ENCODE data around the gene SPRR2A. TPM values are rescaled to one million over a fixed set of nuclear protein-coding genes. Genes with fewer than 3 reads are reported as not detected.

Gene SPRR2A
- not detected in 3 replicates for total RNA-seq
- long read RNA-seq: 0 reads

DNA sequence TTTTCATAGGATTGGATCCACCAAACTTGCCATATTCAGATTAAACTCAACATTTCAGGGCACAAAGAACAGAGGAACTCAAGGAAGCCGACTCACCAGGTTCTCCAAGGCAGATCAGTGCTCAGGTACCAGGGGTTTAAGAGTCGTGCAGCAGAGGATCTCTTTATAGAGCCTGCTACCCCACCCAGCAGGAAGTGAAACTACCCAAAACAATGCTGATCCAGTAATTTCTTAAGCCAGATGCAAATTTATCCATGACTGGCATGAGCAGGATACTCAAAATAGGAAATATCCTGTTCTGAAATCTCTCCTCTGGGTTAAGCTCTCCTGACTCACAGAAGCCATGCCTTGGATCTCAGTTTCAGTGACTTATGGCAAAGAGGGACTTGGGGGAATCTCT is at the start of gene SPRR2A:
TSS of gene SPRR2A (minus strand) at position 138 of the 400 bp plus-strand sequence. CDS start 777 bp downstream, outside the sequence.
- H3K9me3 Mint-ChIP-seq (ENCODE audit: low read depth): peaks cover 16% of the 10 kb centered on the region

DNA sequence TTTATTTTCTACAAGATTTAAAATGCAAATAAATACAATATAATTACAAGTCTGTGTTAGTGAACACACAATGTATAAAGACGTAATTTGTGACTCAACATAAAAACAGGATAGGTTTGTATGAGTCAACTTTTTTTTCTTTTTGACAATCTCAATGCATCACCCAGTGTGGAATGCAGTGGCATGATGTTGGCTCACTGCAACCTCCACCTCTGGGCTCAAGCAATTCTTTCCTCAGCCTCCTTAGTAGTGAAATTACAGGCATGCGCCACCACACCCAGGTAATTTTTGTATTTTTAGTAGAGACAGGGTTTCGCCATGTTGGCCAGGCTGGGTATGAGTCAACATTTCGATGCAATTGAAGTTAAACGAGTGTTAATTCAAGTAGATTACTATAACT is 42.9 kb upstream of the SPRR2A start:
- H3K36me3 Mint-ChIP-seq (ENCODE audit: low read depth): no peaks in the 10 kb centered on the region
- H3K4me1 Mint-ChIP-seq (ENCODE audit: low read depth): no peaks in the 10 kb centered on the region
- no peak overlapping the region for H3K4me3 Mint-ChIP-seq (ENCODE audit: unreplicated experiment)
- H3K27me3 Mint-ChIP-seq (ENCODE audit: low read depth): no peaks in the 10 kb centered on the region
- H3K27ac Mint-ChIP-seq (ENCODE audit: unreplicated experiment): no peak overlapping the region
- no peak for DNase-seq (ENCODE audit: low spot score)
- H3K9me3 Mint-ChIP-seq (ENCODE audit: low read depth): peaks cover 6% of the 10 kb centered on the region
- TF ChIP-seq, protein P1, sequence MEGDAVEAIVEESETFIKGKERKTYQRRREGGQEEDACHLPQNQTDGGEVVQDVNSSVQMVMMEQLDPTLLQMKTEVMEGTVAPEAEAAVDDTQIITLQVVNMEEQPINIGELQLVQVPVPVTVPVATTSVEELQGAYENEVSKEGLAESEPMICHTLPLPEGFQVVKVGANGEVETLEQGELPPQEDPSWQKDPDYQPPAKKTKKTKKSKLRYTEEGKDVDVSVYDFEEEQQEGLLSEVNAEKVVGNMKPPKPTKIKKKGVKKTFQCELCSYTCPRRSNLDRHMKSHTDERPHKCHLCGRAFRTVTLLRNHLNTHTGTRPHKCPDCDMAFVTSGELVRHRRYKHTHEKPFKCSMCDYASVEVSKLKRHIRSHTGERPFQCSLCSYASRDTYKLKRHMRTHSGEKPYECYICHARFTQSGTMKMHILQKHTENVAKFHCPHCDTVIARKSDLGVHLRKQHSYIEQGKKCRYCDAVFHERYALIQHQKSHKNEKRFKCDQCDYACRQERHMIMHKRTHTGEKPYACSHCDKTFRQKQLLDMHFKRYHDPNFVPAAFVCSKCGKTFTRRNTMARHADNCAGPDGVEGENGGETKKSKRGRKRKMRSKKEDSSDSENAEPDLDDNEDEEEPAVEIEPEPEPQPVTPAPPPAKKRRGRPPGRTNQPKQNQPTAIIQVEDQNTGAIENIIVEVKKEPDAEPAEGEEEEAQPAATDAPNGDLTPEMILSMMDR (IDR thresholded peaks at IDR 0.05): no peak

More for the DNA sequence above, at the start of gene SPRR2A:
- DNase-seq (ENCODE audit: low spot score): no peak
- H3K4me1 Mint-ChIP-seq (ENCODE audit: low read depth): no peaks in the 10 kb centered on the region
- TF ChIP-seq, protein P1 (IDR thresholded peaks at IDR 0.05): no peak
- H3K4me3 Mint-ChIP-seq (ENCODE audit: unreplicated experiment): no peak within 1 kb of the TSS
- H3K27ac Mint-ChIP-seq (ENCODE audit: unreplicated experiment): no peak within 1 kb of the TSS
- H3K27me3 Mint-ChIP-seq (ENCODE audit: low read depth): peaks cover 4% of the 10 kb centered on the region
- H3K36me3 Mint-ChIP-seq (ENCODE audit: low read depth): no peaks in the 10 kb centered on the region

DNA sequence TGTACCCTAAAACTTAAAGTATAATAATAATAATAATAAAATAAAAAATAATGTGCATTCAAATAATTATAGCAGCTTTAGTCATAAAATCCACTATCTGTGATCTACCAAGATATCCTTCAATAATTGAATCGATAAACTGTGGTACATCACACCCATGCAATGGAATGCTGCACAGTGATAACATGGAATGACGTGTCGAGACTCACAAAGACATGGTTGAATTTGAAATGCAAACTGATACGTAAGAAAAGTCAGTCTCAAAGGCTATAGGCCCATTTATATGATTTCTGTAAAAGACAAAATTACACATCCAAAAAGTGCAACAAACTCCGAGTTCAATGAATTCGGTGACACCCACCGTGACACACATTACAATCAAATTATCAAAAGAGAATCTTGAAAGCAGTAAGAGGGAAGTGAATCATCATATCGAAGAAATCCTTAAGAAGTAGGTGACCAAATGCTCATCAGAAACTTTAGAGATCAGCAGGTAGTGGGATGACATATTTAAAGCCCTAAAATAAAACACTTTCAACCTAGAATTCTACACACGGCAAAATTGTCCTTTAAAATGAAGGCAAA is 42.2 kb upstream of the SPRR2A start:
- no peaks in the 10 kb centered on the region for H3K36me3 Mint-ChIP-seq (ENCODE audit: low read depth)

DNA sequence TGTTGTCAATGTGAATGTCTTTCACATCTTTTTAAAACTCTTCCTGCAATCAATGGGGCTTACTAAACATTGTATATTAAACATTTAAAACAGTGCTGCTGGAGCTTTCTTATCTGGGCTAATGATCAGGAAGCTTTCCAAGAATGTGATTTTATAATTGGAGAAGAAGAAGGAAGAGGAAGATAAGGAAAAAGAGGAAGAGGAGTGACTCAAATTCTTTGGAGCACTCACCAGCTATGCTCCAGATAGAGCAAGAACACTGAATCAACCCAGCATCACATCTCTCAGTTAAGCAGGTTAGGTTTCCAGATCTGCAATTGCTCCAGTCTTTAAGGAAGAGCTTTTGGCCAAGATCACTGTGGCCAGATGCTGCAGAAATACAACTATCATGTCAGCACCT is 38.5 kb upstream of the SPRR2A start:
- TF ChIP-seq, protein P1 (IDR thresholded peaks at IDR 0.05): no peak
- no peak for DNase-seq (ENCODE audit: low spot score)
- Mint-ChIP-seq H3K27ac (ENCODE audit: unreplicated experiment) (no peak overlapping the region), H3K4me1 (ENCODE audit: low read depth) (no peaks in the 10 kb centered on the region), H3K9me3 (ENCODE audit: low read depth) (no peaks in the 10 kb centered on the region), H3K27me3 (ENCODE audit: low read depth) (no peaks in the 10 kb centered on the region), H3K36me3 (ENCODE audit: low read depth) (no peaks in the 10 kb centered on the region), H3K4me3 (ENCODE audit: unreplicated experiment) (no peak overlapping the region)

More for the DNA sequence above, 42.2 kb upstream of the SPRR2A start:
- no peaks in the 10 kb centered on the region for H3K4me1 Mint-ChIP-seq (ENCODE audit: low read depth)
- no peaks in the 10 kb centered on the region for H3K9me3 Mint-ChIP-seq (ENCODE audit: low read depth)
- TF ChIP-seq, protein P1 (IDR thresholded peaks at IDR 0.05): no peak
- H3K27ac Mint-ChIP-seq (ENCODE audit: unreplicated experiment): no peak overlapping the region
- no peak overlapping the region for H3K4me3 Mint-ChIP-seq (ENCODE audit: unreplicated experiment)
- no peaks in the 10 kb centered on the region for H3K27me3 Mint-ChIP-seq (ENCODE audit: low read depth)
- DNase-seq (ENCODE audit: low spot score): no peak

DNA sequence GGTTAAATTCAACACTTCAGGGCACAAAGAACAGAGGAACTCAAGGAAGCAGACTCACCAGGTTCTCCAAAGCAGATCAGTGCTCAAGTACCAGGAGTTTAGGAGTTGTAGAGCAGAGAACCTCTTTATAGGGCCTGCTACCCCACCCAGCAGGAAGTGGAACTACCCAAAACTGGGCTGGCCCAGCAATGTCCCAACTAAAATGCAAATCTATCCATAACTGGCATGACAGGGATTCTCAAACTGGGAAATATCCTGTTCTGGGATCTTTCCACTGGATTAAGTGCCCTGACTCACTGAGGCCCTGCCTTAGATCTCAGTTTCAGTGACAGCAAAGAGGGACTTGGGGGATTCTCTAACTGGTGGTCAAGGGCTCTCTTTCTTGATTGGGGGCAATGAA is 37.1 kb upstream of the SPRR2A start, which contains the start of gene SPRR2E:
TSS of gene SPRR2E (minus strand) at position 101 of the 400 bp plus-strand sequence. CDS start 775 bp downstream, outside the sequence.
- TF ChIP-seq, protein P1 (IDR thresholded peaks at IDR 0.05): no peak
- Mint-ChIP-seq H3K36me3 (ENCODE audit: low read depth) (no peaks in the 10 kb centered on the region), H3K4me1 (ENCODE audit: low read depth) (no peaks in the 10 kb centered on the region), H3K27me3 (ENCODE audit: low read depth) (no peaks in the 10 kb centered on the region), H3K27ac (ENCODE audit: unreplicated experiment) (no peak within 1 kb of the TSS), H3K4me3 (ENCODE audit: unreplicated experiment) (no peak within 1 kb of the TSS), H3K9me3 (ENCODE audit: low read depth) (peaks cover 6% of the 10 kb centered on the region)
- DNase-seq (ENCODE audit: low spot score): no peak
